Neuronal stem cell (in vitro differentiated cells): Measurements from ENCODE around the gene CNPY2.

ENCODE experiments used
- DNase-seq: peaks from one replicate; pipeline ENCODE4 v3.0.0-alpha.2; 2013; ENCODE audit warnings: low spot score
- H2AFZ ChIP-seq: one replicate; pipeline ENCODE4 v1.6.1; 2013; ENCODE audit warnings: mild to moderate bottlenecking, low read length, inconsistent platforms
- H2AK5ac ChIP-seq: 2 replicates; pipeline ENCODE4 v1.6.1; 2013; ENCODE audit warnings: low read depth, mild to moderate bottlenecking, inconsistent platforms, low read length, moderate library complexity, mixed read lengths
- H2BK120ac ChIP-seq: 2 replicates; pipeline ENCODE4 v1.6.1; 2013; ENCODE audit warnings: low read depth, mild to moderate bottlenecking, inconsistent platforms, low read length, moderate library complexity, mixed read lengths
- H2BK12ac ChIP-seq: one replicate; pipeline ENCODE4 v1.6.1; 2013; ENCODE audit warnings: low read length, inconsistent platforms
- H2BK15ac ChIP-seq: 2 replicates; pipeline ENCODE4 v1.6.1; 2013; ENCODE audit warnings: mild to moderate bottlenecking, low read length, inconsistent platforms, mixed read lengths
- H2BK5ac ChIP-seq: one replicate; pipeline ENCODE4 v1.6.1; 2013; ENCODE audit warnings: inconsistent platforms, mild to moderate bottlenecking, low read length, moderate library complexity
- H3K14ac ChIP-seq: one replicate; pipeline ENCODE4 v1.6.1; 2013; ENCODE audit warnings: low read length, inconsistent platforms
- H3K18ac ChIP-seq: 2 replicates; pipeline ENCODE4 v1.6.1; 2013; ENCODE audit warnings: low read length, inconsistent platforms
- H3K23ac ChIP-seq: 2 replicates; pipeline ENCODE4 v1.6.1; 2013; ENCODE audit warnings: low read depth, mild to moderate bottlenecking, mixed read lengths, low read length, inconsistent platforms; ENCODE audit not compliant: poor library complexity
- H3K27ac ChIP-seq: replicated peaks from 3 replicates; pipeline ENCODE4 v1.5.1; 2013; ENCODE audit warnings: low read length, inconsistent platforms
- H3K27me3 ChIP-seq, 3 experiments: 2 replicates each; pipeline ENCODE4 v1.6.1; 2013; ENCODE audit warnings: low read length in 3 of 3, mild to moderate bottlenecking in 2 of 3, inconsistent platforms in 1 of 3, low read depth in 1 of 3, mixed read lengths in 1 of 3, moderate library complexity in 1 of 3; ENCODE audit not compliant: control insufficient read depth in 3 of 3, insufficient read depth in 3 of 3
- H3K36me3 ChIP-seq, 2 donors: replicated peaks in 1 of 2; 2 replicates each; pipeline ENCODE4 v1.6.1; 2013; ENCODE audit warnings: low read length in 2 of 2; ENCODE audit not compliant: control insufficient read depth in 2 of 2, insufficient read depth in 2 of 2
- H3K4ac ChIP-seq: 2 replicates; pipeline ENCODE4 v1.6.1; 2013; ENCODE audit warnings: inconsistent platforms, mild to moderate bottlenecking, low read length, moderate library complexity
- H3K4me1 ChIP-seq, 2 donors: 1 replicate in 1 of 2; 2 replicates in 1 of 2; pipeline ENCODE4 v1.6.1; 2013; ENCODE audit warnings: low read length in 2 of 2, low read depth in 1 of 2; ENCODE audit not compliant: control insufficient read depth in 2 of 2, insufficient read depth in 1 of 2
- H3K4me2 ChIP-seq: one replicate; pipeline ENCODE4 v1.6.1; 2013; ENCODE audit warnings: mild to moderate bottlenecking, low read length, inconsistent platforms; ENCODE audit not compliant: insufficient read depth, poor library complexity, severe bottlenecking
- H3K4me3 ChIP-seq, 2 donors: 2 replicates each; pipeline ENCODE4 v1.5.1; 2013; ENCODE audit warnings: low read length in 2 of 2, mild to moderate bottlenecking in 2 of 2, inconsistent platforms in 1 of 2, moderate library complexity in 1 of 2
- H3K79me1 ChIP-seq: one replicate; pipeline ENCODE4 v1.6.1; 2013; ENCODE audit warnings: low read depth, mild to moderate bottlenecking, inconsistent platforms, low read length, moderate library complexity
- H3K9ac ChIP-seq: one replicate; pipeline ENCODE4 v1.6.1; 2013; ENCODE audit warnings: mild to moderate bottlenecking, low read depth, low read length, inconsistent platforms; ENCODE audit not compliant: poor library complexity
- H3K9me3 ChIP-seq, 2 donors: replicated peaks in 1 of 2; 2 replicates each; pipeline versions ENCODE3 to v1.6.1; 2013; ENCODE audit warnings: low read length in 2 of 2, mild to moderate bottlenecking in 2 of 2, inconsistent platforms in 1 of 2, low read depth in 1 of 2, mixed read lengths in 1 of 2, moderate library complexity in 1 of 2; ENCODE audit not compliant: control insufficient read depth in 2 of 2, insufficient read depth in 1 of 2
- H4K8ac ChIP-seq: one replicate; pipeline ENCODE4 v1.6.1; 2013; ENCODE audit warnings: low read depth, mild to moderate bottlenecking, inconsistent platforms, low read length, moderate library complexity
- H4K91ac ChIP-seq: one replicate; pipeline ENCODE4 v1.6.1; 2013; ENCODE audit warnings: low read length, low read depth, mild to moderate bottlenecking, inconsistent platforms; ENCODE audit not compliant: poor library complexity
- WGBS, 2 donors: extraction: QIAGEN DNeasy Blood & Tissue Kit; methylation state at CpG; one replicate each; pipeline ENCODE4 v1.1.7; 2013; ENCODE audit warnings: missing lambda C conversion rate in 2 of 2, mixed read lengths in 1 of 2; ENCODE audit not compliant: insufficient read length in 2 of 2, insufficient replicate concordance in 1 of 2; ENCODE audit errors: extremely low coverage in 2 of 2; 5-methylcytosine and 5-hydroxymethylcytosine counted together

Gene CNPY2

DNA sequence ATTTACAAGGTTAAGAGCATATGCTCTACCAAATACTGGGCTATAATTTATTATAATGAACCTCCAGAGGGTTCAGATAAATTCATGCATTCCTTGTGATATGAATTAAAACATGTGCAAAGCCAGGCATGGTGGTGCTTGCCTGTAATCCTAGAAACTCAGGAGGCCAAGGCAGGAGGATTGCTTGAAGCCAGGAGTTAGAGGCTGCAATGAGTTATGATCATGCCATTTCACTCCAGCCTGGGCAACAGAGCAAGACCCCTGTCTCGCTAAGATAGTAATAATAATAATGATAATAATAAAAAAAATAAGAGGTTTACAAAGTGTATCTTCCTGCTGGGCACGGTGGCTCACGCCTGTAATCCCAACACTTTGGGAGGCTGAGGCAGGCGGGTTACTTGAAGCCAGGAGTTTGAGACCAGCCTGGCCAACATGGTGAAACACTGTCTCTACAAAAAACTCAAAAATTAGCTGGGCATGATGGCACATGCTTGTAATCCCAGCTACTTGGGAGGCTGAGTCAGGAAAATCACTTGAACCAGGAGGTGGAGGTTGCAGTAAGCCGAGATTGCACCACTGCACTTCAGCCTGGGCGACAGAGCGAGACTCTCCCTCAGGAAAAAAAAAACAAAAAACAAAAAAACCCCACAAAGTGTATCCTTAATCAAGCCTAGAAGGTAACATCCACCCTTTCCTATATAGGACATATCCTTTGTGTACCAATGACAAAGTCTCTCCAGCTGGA lies 8.4 kb downstream of the CNPY2 start:
- no CpG with 5 or more reads among the region's 7 CpGs for WGBS, 2 donors

DNA sequence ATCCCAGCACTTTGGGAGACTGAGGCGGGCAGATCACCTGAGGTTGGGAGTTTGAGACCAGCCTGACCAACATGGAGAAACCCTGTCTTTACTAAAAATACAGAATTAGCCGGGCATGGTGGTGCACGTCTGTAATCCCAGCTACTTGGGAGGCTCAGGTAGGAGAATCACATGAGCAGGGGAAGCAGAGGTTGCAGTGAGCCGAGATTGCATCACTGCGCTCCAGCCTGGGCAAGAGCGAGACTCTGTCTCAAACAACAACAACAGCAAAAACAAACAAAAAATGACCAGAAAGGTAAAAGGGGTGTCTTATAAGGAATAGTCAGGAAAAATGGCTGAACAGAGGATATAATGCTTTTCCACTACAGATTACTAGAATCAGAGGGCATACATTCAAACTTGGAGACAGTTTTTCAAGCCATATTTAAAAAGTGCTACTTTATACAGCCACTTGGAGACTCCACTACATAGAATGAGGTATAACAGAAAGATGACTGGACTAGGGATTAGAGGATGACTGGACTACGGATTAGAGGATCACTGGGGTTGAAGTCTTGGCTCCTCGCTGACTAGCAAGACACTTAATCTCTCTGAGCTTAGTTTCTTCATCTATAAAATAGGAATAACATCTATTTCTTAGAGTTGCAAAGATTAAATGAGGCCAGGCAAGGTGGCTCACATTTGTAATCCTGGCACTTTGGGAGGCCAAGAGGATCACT lies 10.8 kb downstream of the CNPY2 start:
- peaks cover 2% of the 10 kb centered on the region for H3K79me1 ChIP-seq

More for the DNA sequence above, 8.4 kb downstream of the CNPY2 start:
- Histone ChIP-seq H3K4me3 (no peak overlapping the region), H3K23ac (no peak overlapping the region), H4K91ac (no peak overlapping the region), H3K9me3 (no peaks in the 10 kb centered on the region), H3K4me1 (no peaks in the 10 kb centered on the region), H3K4ac (no peak overlapping the region), H3K27me3 (no peaks in the 10 kb centered on the region), H4K8ac (no peak overlapping the region), H2BK5ac (no peak overlapping the region), H2BK12ac (no peak overlapping the region), H3K27ac (no peak overlapping the region), H2AFZ (no peak overlapping the region), H3K79me1 (no peaks in the 10 kb centered on the region), H3K9ac (no peak overlapping the region), H2BK120ac (no peak overlapping the region), H2AK5ac (no peak overlapping the region), H3K36me3 (peaks cover 25 to 81% of the 10 kb centered on the region in 2 donors), H3K14ac (no peak overlapping the region), H3K18ac (no peak overlapping the region), H2BK15ac (no peak overlapping the region), H3K4me2 (no peak overlapping the region)
- no peak for DNase-seq

DNA sequence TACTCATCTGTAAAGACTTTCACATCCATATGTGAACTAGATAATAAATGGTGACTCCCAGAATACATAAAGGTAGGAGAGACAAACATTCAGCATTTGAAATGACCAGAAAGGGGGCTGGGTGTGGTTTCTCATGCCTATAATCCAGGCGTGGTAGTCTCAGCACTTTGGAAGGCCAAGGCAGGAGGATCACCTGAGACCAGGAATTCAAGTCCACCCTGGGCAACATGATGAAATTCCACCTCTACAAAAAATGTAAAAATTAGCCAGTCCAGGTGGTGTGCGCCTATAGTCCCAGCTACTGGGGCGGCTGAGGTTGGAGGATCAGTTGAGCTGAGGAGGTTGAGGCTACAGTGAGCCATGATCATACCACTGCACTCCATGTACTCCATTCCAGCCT lies 11.5 kb downstream of the CNPY2 start:
- H2AFZ ChIP-seq, result no peak overlapping the region
- peaks cover 12 to 68% of the 10 kb centered on the region in 2 donors for H3K36me3 ChIP-seq
- H3K79me1 ChIP-seq, result peaks cover 5% of the 10 kb centered on the region
- H3K4me2 ChIP-seq, result no peak overlapping the region
- H3K27ac ChIP-seq, result no peak overlapping the region
- no CpG with 5 or more reads among the region's 3 CpGs for WGBS, 2 donors
- no peak overlapping the region for H3K23ac ChIP-seq
- H4K8ac ChIP-seq, result no peak overlapping the region
- H3K27me3 ChIP-seq, result no peaks in the 10 kb centered on the region
- H3K4ac ChIP-seq, result no peak overlapping the region
- H2BK12ac ChIP-seq, result no peak overlapping the region
- H2BK5ac ChIP-seq, result no peak overlapping the region
- H3K9ac ChIP-seq, result no peak overlapping the region
- H3K9me3 ChIP-seq, result no peaks in the 10 kb centered on the region
- no peak overlapping the region for H3K18ac ChIP-seq
- no peak for DNase-seq
- peaks cover 5 to 6% of the 10 kb centered on the region in 2 donors for H3K4me1 ChIP-seq
- no peak overlapping the region for H4K91ac ChIP-seq
- no peak overlapping the region for H2BK15ac ChIP-seq
- no peak overlapping the region for H3K14ac ChIP-seq
- H3K4me3 ChIP-seq, result no peak overlapping the region
- no peak overlapping the region for H2AK5ac ChIP-seq
- no peak overlapping the region for H2BK120ac ChIP-seq

More for the DNA sequence above, 10.8 kb downstream of the CNPY2 start:
- no peak overlapping the region for H2BK15ac ChIP-seq
- no peak overlapping the region for H3K18ac ChIP-seq
- H3K4me1 ChIP-seq, result peaks cover 5% of the 10 kb centered on the region in 2 donors
- H2AFZ ChIP-seq, result no peak overlapping the region
- no peak overlapping the region for H3K4me2 ChIP-seq
- H3K9me3 ChIP-seq, result no peaks in the 10 kb centered on the region
- no peak overlapping the region for H2BK5ac ChIP-seq
- H3K36me3 ChIP-seq, result peaks cover 16 to 73% of the 10 kb centered on the region in 2 donors
- no peak overlapping the region for H4K8ac ChIP-seq
- no peaks in the 10 kb centered on the region for H3K27me3 ChIP-seq
- DNase-seq, result no peak
- no peak overlapping the region for H3K4ac ChIP-seq
- no peak overlapping the region for H3K27ac ChIP-seq
- no peak overlapping the region for H4K91ac ChIP-seq
- H2AK5ac ChIP-seq, result no peak overlapping the region
- H3K4me3 ChIP-seq, result no peak overlapping the region
- no peak overlapping the region for H2BK12ac ChIP-seq
- no peak overlapping the region for H2BK120ac ChIP-seq
- WGBS, 2 donors, result no CpG with 5 or more reads among the region's 8 CpGs
- no peak overlapping the region for H3K14ac ChIP-seq
- H3K23ac ChIP-seq, result no peak overlapping the region
- no peak overlapping the region for H3K9ac ChIP-seq
